Measurements from ENCODE around the gene VTI1A. TPM values are rescaled to one million over a fixed set of nuclear protein-coding genes. Genes with fewer than 3 reads are reported as not detected.

Gene VTI1A
- total RNA-seq, 2 experiments from 2014 or later: 39.0 to 54.6 TPM

DNA sequence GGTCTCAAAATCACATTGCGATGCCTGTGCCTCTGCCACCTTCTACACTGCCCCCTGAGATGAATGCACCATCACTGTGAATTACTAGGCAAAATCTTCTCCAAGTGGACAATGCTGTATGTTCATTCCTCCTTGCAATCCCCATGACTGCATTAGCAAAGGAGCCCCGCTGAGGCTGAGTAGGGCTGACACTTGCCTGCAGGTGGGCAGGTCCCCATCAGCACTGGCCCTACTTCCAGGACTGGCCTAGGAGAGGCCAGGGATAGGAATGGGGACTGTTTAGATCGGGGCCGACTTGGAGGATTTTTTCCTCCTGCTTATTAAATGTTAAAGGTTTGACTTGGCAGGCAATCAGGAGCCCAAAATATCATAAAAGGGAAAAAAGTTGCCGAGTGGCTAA is 376.0 kb downstream of the VTI1A start:
- Mint-ChIP-seq H3K36me3 (peaks cover under 1% of the 10 kb centered on the region), H3K9me3 (ENCODE audit: low read depth) (no peaks in the 10 kb centered on the region), H3K4me1 (no peaks in the 10 kb centered on the region), H3K27ac (no peak overlapping the region), H3K27me3 (no peaks in the 10 kb centered on the region), H3K4me3 (no peak overlapping the region)
- ATAC-seq (no peak), DNase-seq (no peak)
- CTCF ChIA-PET: no interaction called here

DNA sequence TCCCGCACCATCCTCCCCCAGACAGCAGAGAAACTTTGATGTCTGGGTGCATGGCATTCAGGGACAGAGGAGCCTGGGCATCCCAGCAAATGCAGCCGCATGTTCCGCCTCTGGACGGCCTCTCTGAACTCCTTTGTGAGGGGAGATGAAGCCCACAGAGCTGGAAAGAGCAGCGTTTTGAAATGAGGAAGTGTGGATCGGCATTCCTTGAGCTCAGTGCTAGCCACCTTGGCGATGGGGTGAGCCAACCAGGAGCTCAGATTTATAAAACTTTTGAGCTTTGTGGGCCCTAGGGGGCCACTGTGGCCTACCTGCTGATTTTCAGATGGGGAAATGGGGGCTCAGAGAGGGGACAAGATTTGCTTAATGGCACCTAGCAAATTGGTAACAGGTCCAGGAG is 376.6 kb downstream of the VTI1A start:
- ATAC-seq: no peak
- Mint-ChIP-seq H3K27me3 (no peaks in the 10 kb centered on the region), H3K4me3 (no peak overlapping the region), H3K36me3 (peaks cover 2% of the 10 kb centered on the region), H3K9me3 (ENCODE audit: low read depth) (no peaks in the 10 kb centered on the region), H3K4me1 (no peaks in the 10 kb centered on the region), H3K27ac (no peak overlapping the region)
- CTCF ChIA-PET: no interaction called here
- DNase-seq: no peak

DNA sequence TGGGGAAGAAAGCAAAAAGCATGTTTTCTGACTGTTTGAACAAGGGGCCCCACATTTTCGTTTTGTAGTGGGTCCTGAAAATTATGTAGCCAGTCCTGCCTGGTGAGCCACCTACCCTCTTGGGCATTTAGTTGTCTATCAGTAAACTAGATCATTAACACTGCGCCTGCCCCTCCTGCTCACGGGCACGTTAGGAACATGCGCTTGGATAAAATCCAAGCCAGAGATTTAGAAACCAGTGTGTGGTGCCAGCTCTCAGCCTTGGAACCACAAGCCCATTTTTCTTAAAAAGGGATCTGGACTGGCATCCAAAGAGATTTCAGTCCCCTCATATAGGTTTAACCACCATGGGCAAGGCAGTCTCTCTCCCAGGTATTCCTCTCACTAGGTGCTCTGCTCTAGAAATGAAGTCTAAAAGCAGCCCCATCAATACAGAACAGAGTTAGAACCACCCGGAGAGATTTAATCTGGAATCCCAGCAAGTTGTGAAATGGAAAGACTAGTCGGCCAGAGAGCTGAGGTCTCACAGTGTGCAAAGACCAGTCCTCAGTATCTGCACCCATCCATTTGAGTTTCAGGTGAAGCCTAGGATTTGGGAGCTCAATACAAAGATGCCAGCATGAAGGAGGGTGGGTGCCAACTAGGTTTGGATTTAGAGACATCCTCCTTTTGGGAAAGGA is 379.1 kb downstream of the VTI1A start:
- Mint-ChIP-seq H3K27me3 (no peaks in the 10 kb centered on the region), H3K27ac (no peak overlapping the region), H3K36me3 (peaks cover 2% of the 10 kb centered on the region), H3K4me1 (no peaks in the 10 kb centered on the region), H3K9me3 (ENCODE audit: low read depth) (no peaks in the 10 kb centered on the region), H3K4me3 (no peak overlapping the region)
- DNase-seq: no peak
- no peak for ATAC-seq
- CTCF ChIA-PET: no interaction called here

DNA sequence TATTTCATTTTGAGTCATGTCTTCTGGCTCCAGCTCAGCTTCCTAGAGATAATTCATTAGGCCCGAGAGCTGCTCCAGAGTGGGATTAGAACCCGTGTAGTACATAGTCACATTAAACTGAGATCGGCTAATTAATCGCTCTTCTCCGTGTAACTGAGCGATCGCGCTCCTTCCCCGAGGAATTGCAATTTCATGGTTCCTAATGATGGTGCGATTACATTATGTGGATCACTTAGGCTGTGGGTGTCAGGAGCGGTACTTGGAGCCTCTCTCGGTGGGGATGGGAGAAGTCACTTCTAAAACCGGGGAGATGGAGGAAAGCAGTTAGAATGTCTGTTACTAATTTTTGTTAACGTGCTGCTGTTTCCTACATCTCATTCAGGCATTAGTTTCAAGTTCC is 380.1 kb downstream of the VTI1A start:
- H3K4me1 Mint-ChIP-seq: no peaks in the 10 kb centered on the region
- no peaks in the 10 kb centered on the region for H3K9me3 Mint-ChIP-seq (ENCODE audit: low read depth)
- no peak overlapping the region for H3K27ac Mint-ChIP-seq
- H3K36me3 Mint-ChIP-seq: peaks cover 2% of the 10 kb centered on the region
- ATAC-seq (no peak), DNase-seq (no peak)
- CTCF ChIA-PET: no interaction called here
- H3K27me3 Mint-ChIP-seq: no peaks in the 10 kb centered on the region
- no peak overlapping the region for H3K4me3 Mint-ChIP-seq

DNA sequence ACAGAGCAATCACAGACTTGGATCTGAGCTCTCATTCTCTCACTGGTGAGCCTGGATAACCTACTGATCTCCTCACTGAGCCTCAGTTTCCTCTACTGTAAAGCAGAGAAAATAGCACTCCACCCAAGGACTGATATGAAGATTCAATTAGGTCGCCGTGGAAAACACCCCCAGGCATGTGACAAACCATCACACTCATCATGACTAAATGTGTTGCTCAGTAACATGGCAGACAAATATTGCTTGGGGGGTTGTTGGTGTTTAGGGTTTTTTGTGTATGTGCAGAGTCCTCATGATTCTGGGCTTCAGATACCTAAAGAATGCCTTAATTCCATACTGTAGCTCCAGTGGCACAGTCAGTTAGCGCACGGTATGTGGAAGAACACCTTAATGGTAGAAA is 380.9 kb downstream of the VTI1A start:
- ATAC-seq (no peak), DNase-seq (no peak)
- Mint-ChIP-seq H3K27ac (no peak overlapping the region), H3K4me1 (no peaks in the 10 kb centered on the region), H3K27me3 (no peaks in the 10 kb centered on the region), H3K4me3 (no peak overlapping the region), H3K36me3 (peaks cover 2% of the 10 kb centered on the region), H3K9me3 (ENCODE audit: low read depth) (no peaks in the 10 kb centered on the region)
- CTCF ChIA-PET: no interaction called here

DNA sequence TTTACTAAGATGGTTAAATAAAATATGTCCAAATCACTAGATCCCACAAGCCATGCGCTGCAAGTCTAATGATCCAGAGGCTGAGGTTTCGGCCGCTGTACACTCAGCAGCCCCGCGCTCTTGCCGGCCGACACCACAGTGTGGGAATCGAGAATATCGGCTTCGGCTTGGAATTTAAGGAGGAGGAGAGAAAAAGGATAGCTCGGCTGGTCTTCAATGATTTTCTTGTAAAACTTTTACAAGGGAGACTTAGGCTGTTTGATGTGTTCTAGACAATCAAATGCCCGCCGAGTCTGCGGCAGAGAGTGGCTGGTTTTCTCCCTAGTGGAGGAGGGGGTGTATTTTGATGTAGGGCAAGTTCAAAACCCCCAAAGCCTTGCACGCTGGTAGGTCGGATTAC is 384.8 kb downstream of the VTI1A start:
- DNase-seq (no peak), ATAC-seq (no peak)
- Mint-ChIP-seq H3K4me3 (no peak overlapping the region), H3K9me3 (ENCODE audit: low read depth) (no peaks in the 10 kb centered on the region), H3K27ac (no peak overlapping the region), H3K27me3 (no peaks in the 10 kb centered on the region), H3K36me3 (peaks cover 2% of the 10 kb centered on the region), H3K4me1 (no peaks in the 10 kb centered on the region)
- CTCF ChIA-PET: no interaction called here

DNA sequence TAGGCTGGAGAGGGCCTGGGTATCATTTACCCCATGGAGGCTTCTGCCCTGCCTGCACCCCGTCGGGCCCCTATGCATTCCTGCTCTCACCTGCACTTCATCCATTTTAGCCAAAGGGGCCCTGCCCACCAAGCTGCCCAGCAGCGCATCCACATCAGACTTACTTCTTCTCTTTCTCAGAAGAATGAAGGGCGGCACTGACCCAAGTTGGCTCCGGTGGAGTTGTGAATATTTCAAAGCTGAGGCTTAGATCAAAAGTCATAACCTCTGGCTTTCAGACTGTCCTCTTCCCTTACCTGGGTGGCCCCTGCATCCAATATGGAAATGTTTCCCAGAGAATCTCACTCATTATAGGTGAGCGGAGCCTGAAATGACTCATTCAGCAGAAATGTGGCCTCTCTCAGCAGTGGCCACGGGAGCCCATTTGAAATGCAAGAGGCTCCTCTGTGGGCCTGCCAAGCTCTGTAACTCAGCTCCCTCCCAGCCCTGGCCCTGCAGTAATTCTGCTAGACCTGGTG is 385.4 kb downstream of the VTI1A start:
- CTCF ChIA-PET: no interaction called here
- Mint-ChIP-seq H3K36me3 (peaks cover 2% of the 10 kb centered on the region), H3K27me3 (no peaks in the 10 kb centered on the region), H3K27ac (no peak overlapping the region), H3K4me3 (no peak overlapping the region), H3K4me1 (no peaks in the 10 kb centered on the region), H3K9me3 (ENCODE audit: low read depth) (no peaks in the 10 kb centered on the region)
- DNase-seq (no peak), ATAC-seq (no peak)

DNA sequence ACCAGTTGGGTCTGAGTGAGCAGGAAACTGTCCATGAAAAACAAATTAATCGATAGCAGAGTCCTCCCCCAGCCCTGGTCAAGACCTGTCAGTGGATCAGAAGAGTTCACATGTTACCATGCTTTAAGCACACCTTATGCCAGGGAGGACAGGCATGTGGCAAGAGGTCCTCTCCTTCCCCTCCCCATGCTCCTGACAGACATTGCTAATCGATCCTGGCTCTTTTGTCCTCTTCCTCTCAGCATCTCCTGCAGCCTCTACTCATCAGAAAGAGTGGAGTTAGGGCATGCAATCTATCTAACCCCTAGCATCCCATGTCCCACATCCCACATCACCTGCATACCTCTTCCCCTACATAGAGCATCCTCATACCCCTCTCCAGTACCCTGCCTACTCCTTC is 385.9 kb downstream of the VTI1A start:
- no peak overlapping the region for H3K4me3 Mint-ChIP-seq
- no peak overlapping the region for H3K27ac Mint-ChIP-seq
- no peaks in the 10 kb centered on the region for H3K4me1 Mint-ChIP-seq
- DNase-seq (no peak), ATAC-seq (no peak)
- H3K36me3 Mint-ChIP-seq: peaks cover 2% of the 10 kb centered on the region
- H3K9me3 Mint-ChIP-seq (ENCODE audit: low read depth): no peaks in the 10 kb centered on the region
- CTCF ChIA-PET: no interaction called here
- no peaks in the 10 kb centered on the region for H3K27me3 Mint-ChIP-seq

DNA sequence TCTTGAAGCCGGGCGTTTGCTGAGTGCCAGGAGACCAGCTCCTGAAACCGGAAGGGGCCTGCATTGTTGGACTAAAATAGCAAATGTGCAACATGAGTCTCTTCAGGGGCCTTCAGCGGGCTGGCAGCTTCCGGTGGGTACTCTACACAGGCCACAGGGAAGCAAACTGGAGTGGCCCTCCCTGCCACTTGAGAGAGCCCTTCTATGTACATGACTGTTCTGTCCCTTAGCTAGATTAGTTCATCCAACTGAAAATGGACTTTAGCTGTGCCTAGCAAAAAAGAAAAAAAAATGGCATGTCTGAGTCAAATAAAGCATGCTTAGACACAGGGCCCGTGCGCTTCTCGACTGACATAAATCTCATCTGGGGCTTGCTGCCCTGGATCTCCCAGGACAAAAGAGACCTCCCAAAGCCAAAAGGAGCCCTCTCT is 387.8 kb downstream of the VTI1A start:
- ATAC-seq: no peak
- Mint-ChIP-seq H3K9me3 (ENCODE audit: low read depth) (no peaks in the 10 kb centered on the region), H3K4me3 (no peak overlapping the region), H3K27me3 (no peaks in the 10 kb centered on the region), H3K36me3 (no peaks in the 10 kb centered on the region), H3K27ac (no peak overlapping the region), H3K4me1 (no peaks in the 10 kb centered on the region)
- CTCF ChIA-PET: interaction anchor here (0.5 kb wide), 1 partner anchor 549 kb away, joined by 3 read pairs; no protein-coding TSS in a partner anchor
- no peak for DNase-seq

DNA sequence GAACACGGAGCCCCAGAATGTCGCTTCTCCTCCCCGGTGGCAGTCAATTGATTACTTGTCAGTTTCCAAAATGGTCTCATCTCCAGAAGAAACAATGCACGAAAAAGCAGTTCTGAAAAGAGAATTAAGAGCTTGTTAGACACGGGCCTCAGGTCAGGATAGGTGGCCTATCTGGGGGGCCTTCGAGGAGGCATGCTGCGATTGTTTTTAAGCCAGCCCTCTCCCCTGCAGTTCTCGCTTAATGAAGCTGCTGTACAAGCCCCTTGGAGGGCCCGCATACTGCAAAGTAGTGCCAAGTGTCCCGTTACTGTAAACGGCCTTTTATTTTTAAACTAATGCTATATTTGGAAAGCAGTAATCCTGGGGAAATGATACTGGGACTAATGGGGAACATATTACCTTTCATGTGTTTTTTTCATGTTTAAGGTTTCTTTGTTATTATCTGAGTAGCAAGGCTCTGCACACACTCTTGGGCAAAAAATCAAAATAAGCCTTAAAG is 388.3 kb downstream of the VTI1A start:
- ATAC-seq (no peak), DNase-seq (no peak)
- H3K4me1 Mint-ChIP-seq: no peaks in the 10 kb centered on the region
- H3K27me3 Mint-ChIP-seq: no peaks in the 10 kb centered on the region
- no peaks in the 10 kb centered on the region for H3K9me3 Mint-ChIP-seq (ENCODE audit: low read depth)
- H3K4me3 Mint-ChIP-seq: no peak overlapping the region
- H3K27ac Mint-ChIP-seq: no peak overlapping the region
- no peaks in the 10 kb centered on the region for H3K36me3 Mint-ChIP-seq
- CTCF ChIA-PET: no interaction called here

DNA sequence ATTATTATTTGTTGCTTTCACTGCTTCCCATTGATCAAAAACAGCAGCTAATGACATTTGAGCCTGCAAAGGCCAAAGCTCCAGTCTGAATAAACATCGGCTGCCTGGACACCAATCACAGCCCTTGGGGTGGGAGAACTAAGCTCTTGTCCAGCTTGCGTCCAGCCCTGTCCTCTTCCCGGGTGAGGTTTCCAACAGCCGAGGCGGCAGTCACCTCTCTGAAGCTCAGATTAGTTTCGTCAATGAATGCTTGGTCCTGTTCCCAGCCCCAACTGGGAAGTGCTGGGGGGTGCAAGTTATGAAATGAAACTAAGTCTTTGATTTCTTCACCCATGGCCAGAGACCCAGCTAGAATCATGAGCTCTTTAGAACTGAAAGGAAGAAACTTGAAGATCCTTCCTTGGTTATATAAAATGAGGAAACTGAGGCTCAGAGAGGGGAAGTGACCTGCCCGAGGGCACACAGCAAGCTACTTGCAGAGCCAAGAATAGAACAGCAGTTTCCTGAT is 389.0 kb downstream of the VTI1A start:
- no peaks in the 10 kb centered on the region for H3K36me3 Mint-ChIP-seq
- DNase-seq: no peak
- no peak for ATAC-seq
- H3K4me1 Mint-ChIP-seq: no peaks in the 10 kb centered on the region
- CTCF ChIA-PET: no interaction called here
- H3K9me3 Mint-ChIP-seq (ENCODE audit: low read depth): no peaks in the 10 kb centered on the region
- H3K4me3 Mint-ChIP-seq: no peak overlapping the region
- H3K27me3 Mint-ChIP-seq: no peaks in the 10 kb centered on the region
- H3K27ac Mint-ChIP-seq: no peak overlapping the region

DNA sequence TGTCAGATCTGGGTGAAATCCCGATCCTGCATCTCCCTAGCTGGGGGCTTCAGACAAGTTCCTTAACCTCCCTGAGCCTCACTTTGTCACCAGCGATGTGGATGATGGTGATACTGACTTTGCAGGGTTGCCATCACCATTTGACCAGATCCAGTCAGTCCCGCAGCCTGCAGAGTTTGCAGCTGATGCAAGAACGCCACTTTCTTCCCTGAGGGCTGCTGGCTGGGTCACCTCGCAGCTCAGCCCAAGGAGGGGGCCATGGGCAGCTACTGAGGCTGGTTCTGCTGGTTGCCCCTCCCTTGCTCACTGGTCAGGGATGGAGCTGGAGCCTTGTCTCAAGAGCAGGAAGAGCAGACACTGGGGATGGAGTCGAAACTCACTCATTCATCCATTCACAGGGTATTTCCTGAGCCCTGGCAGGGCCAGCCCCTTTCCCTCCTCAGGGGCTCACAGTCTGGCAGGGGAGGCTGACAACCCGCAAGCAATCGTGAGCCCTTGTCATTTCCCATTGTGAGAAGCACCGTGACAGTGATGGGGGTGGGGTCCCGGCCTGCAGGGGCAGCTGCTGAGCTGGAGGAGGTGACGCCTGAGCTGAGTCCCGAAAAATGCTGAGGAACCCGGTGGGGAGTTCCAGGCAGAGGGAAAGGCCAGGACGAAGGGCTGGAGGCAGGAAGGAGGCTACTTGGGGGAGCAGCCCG is 391.9 kb downstream of the VTI1A start:
- ATAC-seq: no peak
- H3K4me1 Mint-ChIP-seq: no peaks in the 10 kb centered on the region
- H3K9me3 Mint-ChIP-seq (ENCODE audit: low read depth): no peaks in the 10 kb centered on the region
- no peak overlapping the region for H3K4me3 Mint-ChIP-seq
- no peaks in the 10 kb centered on the region for H3K27me3 Mint-ChIP-seq
- H3K27ac Mint-ChIP-seq: no peak overlapping the region
- H3K36me3 Mint-ChIP-seq: no peaks in the 10 kb centered on the region
- CTCF ChIA-PET: no interaction called here
- DNase-seq: no peak

DNA sequence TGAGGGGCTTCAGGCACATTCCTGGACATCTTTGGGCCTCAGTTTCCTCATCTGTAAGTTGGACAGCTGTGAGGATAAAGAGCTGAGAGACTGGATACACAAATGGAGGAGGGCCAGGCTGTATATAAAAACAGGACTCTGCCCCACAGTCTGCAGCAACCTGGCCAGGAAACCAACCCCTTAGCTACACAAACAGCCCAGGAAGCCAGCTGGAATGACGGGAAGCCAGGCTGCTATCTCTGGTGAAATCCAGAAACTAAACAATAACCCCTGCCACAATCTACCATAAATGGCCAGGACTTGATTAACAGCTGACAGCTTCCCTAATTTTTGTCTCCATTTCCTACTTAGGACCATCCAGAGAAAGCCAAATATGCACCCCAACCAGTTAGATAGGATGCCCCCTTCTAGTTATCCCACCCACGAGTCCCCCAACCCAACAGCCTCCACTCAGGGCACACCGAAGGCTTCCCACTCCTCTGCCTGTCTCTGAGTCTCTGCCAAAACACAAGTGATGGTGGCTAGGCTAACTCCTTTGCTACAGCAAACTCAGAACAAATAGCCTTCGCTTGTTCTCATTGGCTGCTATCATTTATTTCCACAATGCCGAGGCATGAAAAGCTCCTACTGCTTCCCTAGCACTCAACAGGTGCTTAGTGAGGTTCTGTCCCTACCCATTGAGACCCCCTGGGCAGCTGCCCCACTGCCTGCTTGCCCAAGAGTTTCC is 393.1 kb downstream of the VTI1A start:
- DNase-seq (no peak), ATAC-seq (no peak)
- CTCF ChIA-PET: no interaction called here
- Mint-ChIP-seq H3K9me3 (ENCODE audit: low read depth) (no peaks in the 10 kb centered on the region), H3K36me3 (peaks cover 1% of the 10 kb centered on the region), H3K27me3 (no peaks in the 10 kb centered on the region), H3K4me1 (no peaks in the 10 kb centered on the region), H3K27ac (no peak overlapping the region), H3K4me3 (no peak overlapping the region)

All from activated CD8-positive, alpha-beta memory T cell treated with anti-CD3 and anti-CD28 coated beads, Interleukin-2, amount 10 ng/mL, durations not matched to agents 7 days and 5 days (primary cell).